GM23338 (cell line): Measurements from ENCODE around the gene DISP3.

Experiments used
- CREB1 ChIP-seq: fragments of 250-450 bp; sonication (Bioruptor Pico); IDR thresholded peaks from 2 replicates; pipeline ENCODE4 v1.5.0; 2020; ENCODE audit warnings: low read depth, mild to moderate bottlenecking, moderate library complexity
- CTCF ChIP-seq, 2 experiments: fragments of 200-600 bp in 1 of 2; sonication (generic) in 1 of 2; conservative IDR thresholded peaks; 2 replicates each; pipeline versions ENCODE4 v1.5.1 to v1.6.1; 2016 to 2017; ENCODE audit warnings: antibody characterized with exemption in 2 of 2, low read depth in 2 of 2, mild to moderate bottlenecking in 2 of 2, moderate library complexity in 1 of 2
- ETS1 ChIP-seq: IDR thresholded peaks from 2 replicates; pipeline ENCODE4 v1.6.1; 2016; ENCODE audit warnings: antibody characterized with exemption
- EZH2 ChIP-seq: fragments of 200-600 bp; sonication (generic); IDR thresholded peaks from one replicate; pipeline ENCODE4 v1.8.0; 2017; ENCODE audit warnings: antibody characterized with exemption, mild to moderate bottlenecking, low read depth; ENCODE audit not compliant: unreplicated experiment
- EZH2phosphoT487 ChIP-seq: fragments of 200-600 bp; sonication (generic); IDR thresholded peaks from one replicate; pipeline ENCODE4 v1.8.1; 2018; ENCODE audit warnings: antibody characterized with exemption; ENCODE audit not compliant: unreplicated experiment
- JUNB ChIP-seq: IDR thresholded peaks from one replicate; pipeline ENCODE4 v1.6.1; 2016; ENCODE audit warnings: antibody characterized with exemption; ENCODE audit not compliant: unreplicated experiment
- NANOG ChIP-seq: IDR thresholded peaks from 2 replicates; pipeline ENCODE4 v1.6.1; 2016; ENCODE audit warnings: antibody characterized with exemption, borderline replicate concordance
- POLR2AphosphoS5 ChIP-seq: IDR thresholded peaks from 2 replicates; pipeline ENCODE4 v1.6.1; 2016; ENCODE audit warnings: antibody characterized with exemption, low read depth
- REST ChIP-seq: IDR thresholded peaks from one replicate; pipeline ENCODE4 v1.6.1; 2018; ENCODE audit warnings: antibody characterized with exemption; ENCODE audit not compliant: unreplicated experiment
- ZNF114 ChIP-seq: fragments of 250-450 bp; sonication (Bioruptor Pico); IDR thresholded peaks from 2 replicates; pipeline ENCODE4 v1.5.0; 2020; ENCODE audit warnings: mild to moderate bottlenecking, moderate library complexity
- ZNF331 ChIP-seq: fragments of 250-450 bp; sonication (Bioruptor Pico); IDR thresholded peaks from 2 replicates; pipeline ENCODE4 v1.5.0; 2020; ENCODE audit warnings: low read depth, mild to moderate bottlenecking, moderate library complexity

GRCh38 chr1:11482198-11482597 is 3.2 kb downstream of the DISP3 start:
- TF ChIP-seq CREB1 (CRISPR knock-in tag) (no peak), EZH2phosphoT487 (no peak), CTCF (conservative IDR thresholded peaks at IDR 0.05; ENCODE audit: low read depth in 2 of 2) (no peak), POLR2AphosphoS5 (no peak), JUNB (no peak), ETS1 (no peak), REST (no peak), EZH2 (no peak), NANOG (no peak), ZNF331 (CRISPR knock-in tag) (no peak), ZNF114 (CRISPR knock-in tag) (no peak)
